BJ (cell line): ENCODE measurements around the gene RRP1. TPM values are rescaled to one million over a fixed set of nuclear protein-coding genes. Genes with fewer than 3 reads are reported as not detected.

Source experiments
- CTCF ChIA-PET: fragments of 350-600 bp; formaldehyde crosslinking; extraction: SDS; loops from one replicate; lab custom pipeline; 2021; ENCODE audit warnings: antibody characterized with exemption, inconsistent platforms; lab: Yijun Ruan, JAX
- POLR2A ChIA-PET: fragments of 300-600 bp; sonication (Branson Sonifier 250); formaldehyde crosslinking; extraction: SDS; loops from one replicate; lab custom pipeline; 2021; ENCODE audit warnings: antibody characterized with exemption; lab: Charles Lee
- DNase-seq: peaks from one replicate; pipeline ENCODE4 v3.0.0-alpha.2; 2011; ENCODE audit warnings: low read depth
- H3K27me3 ChIP-seq: 2 replicates; pipeline ENCODE4 v1.6.0; 2011; ENCODE audit warnings: low read length; ENCODE audit not compliant: control insufficient read depth, insufficient read depth
- H3K36me3 ChIP-seq: 2 replicates; pipeline ENCODE4 v1.5.1; 2011; ENCODE audit warnings: low read length; ENCODE audit not compliant: control insufficient read depth, insufficient read depth
- H3K4me3 ChIP-seq: 2 replicates; pipeline ENCODE4 v1.5.1; 2011; ENCODE audit warnings: low read depth, mild to moderate bottlenecking, control low read depth, low read length
- polyA plus RNA-seq: library from polyadenylated mRNA; depleted of rRNA; stranded (reverse); fragments of >200 nt; gene quantifications from 2 replicates; pipeline ENCODE4 v1.2.3, GENCODE V29; 2011
- TF ChIP-seq, protein P1 (sequence below): IDR thresholded peaks from 2 replicates; pipeline ENCODE4 v1.5.1; 2011; ENCODE audit warnings: low read depth, mild to moderate bottlenecking, control low read depth, inconsistent platforms, low read length, moderate library complexity; ENCODE audit not compliant: insufficient read depth

The RRP1 gene
- polyA plus RNA-seq, 1 experiment = 14.4 TPM

DNA sequence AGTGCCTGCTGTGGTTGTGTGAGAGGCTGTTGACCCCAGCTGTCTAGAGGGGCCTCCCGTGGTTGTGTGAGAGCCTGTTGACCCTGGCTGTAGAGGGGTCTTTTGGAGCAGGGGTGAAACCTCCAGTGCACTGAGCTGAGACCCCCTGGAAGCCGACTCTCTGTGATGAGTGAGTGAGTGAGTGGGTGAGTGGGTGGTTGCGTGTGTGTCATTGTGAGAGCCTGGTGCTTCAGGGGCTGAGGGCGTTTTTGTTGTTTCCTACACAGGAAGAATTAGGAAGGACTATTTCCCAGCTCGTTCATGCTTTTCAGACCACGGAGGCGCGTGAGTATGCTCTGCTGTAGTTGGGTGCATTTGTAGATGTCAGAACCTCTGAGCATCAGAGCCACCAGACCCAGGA is 3.0 kb downstream of the RRP1 start:
- no peak for DNase-seq
- Histone ChIP-seq H3K27me3 (no peaks in the 10 kb centered on the region), H3K36me3 (peaks cover 44% of the 10 kb centered on the region), H3K4me3 (no peak overlapping the region)
- ChIA-PET CTCF (no interaction called here), POLR2A (no interaction called here)
- TF ChIP-seq, protein P1, sequence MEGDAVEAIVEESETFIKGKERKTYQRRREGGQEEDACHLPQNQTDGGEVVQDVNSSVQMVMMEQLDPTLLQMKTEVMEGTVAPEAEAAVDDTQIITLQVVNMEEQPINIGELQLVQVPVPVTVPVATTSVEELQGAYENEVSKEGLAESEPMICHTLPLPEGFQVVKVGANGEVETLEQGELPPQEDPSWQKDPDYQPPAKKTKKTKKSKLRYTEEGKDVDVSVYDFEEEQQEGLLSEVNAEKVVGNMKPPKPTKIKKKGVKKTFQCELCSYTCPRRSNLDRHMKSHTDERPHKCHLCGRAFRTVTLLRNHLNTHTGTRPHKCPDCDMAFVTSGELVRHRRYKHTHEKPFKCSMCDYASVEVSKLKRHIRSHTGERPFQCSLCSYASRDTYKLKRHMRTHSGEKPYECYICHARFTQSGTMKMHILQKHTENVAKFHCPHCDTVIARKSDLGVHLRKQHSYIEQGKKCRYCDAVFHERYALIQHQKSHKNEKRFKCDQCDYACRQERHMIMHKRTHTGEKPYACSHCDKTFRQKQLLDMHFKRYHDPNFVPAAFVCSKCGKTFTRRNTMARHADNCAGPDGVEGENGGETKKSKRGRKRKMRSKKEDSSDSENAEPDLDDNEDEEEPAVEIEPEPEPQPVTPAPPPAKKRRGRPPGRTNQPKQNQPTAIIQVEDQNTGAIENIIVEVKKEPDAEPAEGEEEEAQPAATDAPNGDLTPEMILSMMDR = no peak

DNA sequence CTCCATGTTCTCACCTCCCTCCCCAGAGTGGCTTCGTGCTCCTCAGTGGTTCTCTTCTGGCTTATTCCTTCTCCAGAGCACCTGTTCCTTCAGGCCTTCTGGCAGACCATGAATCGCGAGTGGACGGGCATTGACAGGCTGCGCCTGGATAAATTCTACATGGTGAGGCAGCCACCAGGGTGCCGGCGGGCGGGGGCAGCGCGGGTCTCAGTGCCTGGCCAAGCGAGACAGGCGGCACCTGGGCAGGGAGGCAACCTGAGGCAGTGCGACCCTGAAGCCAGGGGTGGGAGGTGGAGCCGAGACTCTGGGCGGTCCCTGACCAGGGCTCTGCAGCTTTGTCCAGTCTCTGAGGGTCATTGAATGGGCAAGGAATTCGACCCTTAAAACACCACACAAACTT is 3.9 kb downstream of the RRP1 start:
- H3K36me3 ChIP-seq = peaks cover 52% of the 10 kb centered on the region
- no peaks in the 10 kb centered on the region for H3K27me3 ChIP-seq
- ChIA-PET POLR2A (no interaction called here), CTCF (no interaction called here)
- no peak overlapping the region for H3K4me3 ChIP-seq
- TF ChIP-seq, protein P1 = no peak
- DNase-seq = no peak

DNA sequence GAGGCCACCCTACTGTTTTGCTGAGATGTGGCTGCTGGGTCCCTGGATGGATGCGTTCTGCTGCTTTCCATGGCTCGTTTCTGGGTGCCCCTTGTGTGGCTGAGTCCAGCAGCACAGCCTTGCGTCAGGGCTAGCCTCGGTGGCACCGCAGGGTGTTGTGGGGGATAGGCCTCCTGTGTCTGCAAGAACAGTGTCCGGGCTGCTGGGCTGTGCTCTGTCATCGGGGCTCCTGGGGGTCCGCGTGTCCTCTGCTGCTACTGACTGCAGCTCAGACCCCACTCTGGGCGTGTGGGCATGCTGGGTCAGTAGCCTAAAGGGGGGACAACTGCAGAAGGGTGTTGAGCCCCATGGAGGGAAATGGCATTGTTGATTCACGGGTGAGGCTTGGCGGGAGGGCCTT is 4.9 kb downstream of the RRP1 start:
- peaks cover 62% of the 10 kb centered on the region for H3K36me3 ChIP-seq
- ChIA-PET POLR2A (no interaction called here), CTCF (no interaction called here)

DNA sequence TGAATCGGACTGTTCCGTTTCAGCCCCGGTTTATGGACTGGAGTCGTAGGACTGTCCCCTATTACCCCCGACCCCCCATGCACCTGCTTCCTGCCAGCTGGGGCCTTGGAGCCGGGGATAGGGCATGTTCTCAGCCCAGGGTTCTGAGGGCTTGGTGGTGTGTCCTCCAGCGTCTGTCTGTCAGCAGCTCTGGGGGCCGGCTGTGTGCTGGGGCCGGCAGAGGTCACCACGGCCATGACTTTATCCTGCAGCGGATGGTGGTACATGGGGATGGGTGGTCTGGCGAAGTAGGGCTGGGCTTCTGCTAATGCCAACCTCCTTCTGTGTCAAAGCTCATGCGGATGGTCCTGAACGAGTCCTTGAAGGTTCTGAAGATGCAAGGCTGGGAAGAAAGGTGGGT is 5.5 kb downstream of the RRP1 start:
- no peak for DNase-seq
- POLR2A ChIA-PET = no interaction called here
- CTCF ChIA-PET = no interaction called here
- TF ChIP-seq, protein P1 = no peak
- H3K4me3 ChIP-seq = no peak overlapping the region
- H3K27me3 ChIP-seq = no peaks in the 10 kb centered on the region
- H3K36me3 ChIP-seq = peaks cover 62% of the 10 kb centered on the region

More for the DNA sequence above, 4.9 kb downstream of the RRP1 start:
- TF ChIP-seq, protein P1 = no peak
- H3K27me3 ChIP-seq = no peaks in the 10 kb centered on the region
- no peak overlapping the region for H3K4me3 ChIP-seq
- no peak for DNase-seq

DNA sequence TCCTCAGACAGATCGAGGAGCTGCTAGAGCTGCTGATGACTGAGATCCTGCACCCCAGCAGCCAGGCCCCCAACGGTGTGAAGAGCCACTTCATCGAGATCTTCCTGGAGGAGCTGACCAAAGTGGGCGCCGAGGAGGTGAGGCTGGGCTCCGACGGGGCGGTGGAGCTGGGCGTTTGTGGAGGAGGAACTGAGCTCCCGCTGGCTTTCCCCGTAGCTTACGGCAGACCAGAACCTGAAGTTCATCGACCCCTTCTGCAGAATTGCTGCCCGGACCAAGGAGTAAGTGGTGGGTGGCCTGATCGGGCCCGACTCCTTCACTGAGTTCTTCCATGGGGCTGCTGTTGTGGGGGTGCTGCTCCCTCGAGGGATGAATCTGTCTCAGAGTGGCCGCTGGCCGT is 8.0 kb downstream of the RRP1 start:
- DNase-seq = no peak
- TF ChIP-seq, protein P1 = no peak
- ChIA-PET CTCF (interaction anchor here (2.0 kb wide), 1 partner anchor 9 kb away, joined by 7 read pairs; no protein-coding TSS in a partner anchor), POLR2A (no interaction called here)
- H3K27me3 ChIP-seq = no peaks in the 10 kb centered on the region
- no peak overlapping the region for H3K4me3 ChIP-seq
- H3K36me3 ChIP-seq = peaks cover 68% of the 10 kb centered on the region
